Suprapubic skin (tissue), 4 donors: ENCODE results near the gene TECPR1. TPM values are rescaled to one million over a fixed set of nuclear protein-coding genes. Genes with fewer than 3 reads are reported as not detected.
A peak's percentile ranks its signal among the peaks of the same experiment; 100 is the strongest.

Experiments
- DNase-seq, 2 donors: peaks; one replicate each; pipeline ENCODE4 v3.0.0-alpha.2; 2019; ENCODE audit warnings: low spot score in 2 of 2
- H3K27ac ChIP-seq: fragments of 200-600 bp; sonication (generic); one replicate; pipeline ENCODE4 v1.5.1; 2019
- H3K27me3 ChIP-seq: fragments of 200-600 bp; sonication (generic); one replicate; pipeline ENCODE4 v1.5.1; 2019
- H3K36me3 ChIP-seq: fragments of 200-600 bp; sonication (generic); one replicate; pipeline ENCODE4 v1.5.1; 2019
- H3K4me1 ChIP-seq: fragments of 200-600 bp; sonication (generic); one replicate; pipeline ENCODE4 v1.5.1; 2019
- H3K4me3 ChIP-seq: fragments of 200-600 bp; sonication (generic); one replicate; pipeline ENCODE4 v1.5.1; 2019; ENCODE audit warnings: mild to moderate bottlenecking
- H3K9me3 ChIP-seq: fragments of 200-600 bp; sonication (generic); one replicate; pipeline ENCODE4 v1.5.1; 2019
- EP300 ChIP-seq: sonication (generic); formaldehyde crosslinking; IDR thresholded peaks from one replicate; pipeline ENCODE4 v1.6.1; 2017; ENCODE audit warnings: antibody characterized with exemption
- POLR2A ChIP-seq, 2 donors: fragments of 450-650 bp; IDR thresholded peaks; one replicate each; pipeline ENCODE4 v1.6.1; 2017; ENCODE audit warnings: antibody characterized with exemption in 2 of 2, mild to moderate bottlenecking in 2 of 2, moderate library complexity in 2 of 2
- POLR2AphosphoS5 ChIP-seq, 3 donors: sonication (generic); formaldehyde crosslinking; IDR thresholded peaks; one replicate each; pipeline ENCODE4 v1.6.1; 2017; ENCODE audit warnings: antibody characterized with exemption in 3 of 3
- WGBS: methylation state at CpG from one replicate; pipeline ENCODE4 v1.1.5; 2018; 5-methylcytosine and 5-hydroxymethylcytosine counted together
- total RNA-seq, 4 donors: library from RNA; depleted of rRNA; stranded (reverse); fragments of >200 nt; gene quantifications; one replicate each; pipeline ENCODE4 v1.1.0, GENCODE V29; 2016
- TF ChIP-seq, protein P1 (sequence below), 2 donors: fragments of 200-600 bp in 1 of 2; fragments of 450-650 bp in 1 of 2; sonication (generic) in 1 of 2; IDR thresholded peaks; one replicate each; pipeline ENCODE4 v1.5.1; 2016 to 2019; ENCODE audit warnings: antibody characterized with exemption in 2 of 2, mild to moderate bottlenecking in 1 of 2, moderate library complexity in 1 of 2

TECPR1 gene
- total RNA-seq, 4 donors from 2014 or later = 15.3 to 20.9 (median 16.5) TPM

GRCh38 chr7:98257701-98258100 is 5.7 kb upstream of the TECPR1 start:
- TF ChIP-seq, protein P1, sequence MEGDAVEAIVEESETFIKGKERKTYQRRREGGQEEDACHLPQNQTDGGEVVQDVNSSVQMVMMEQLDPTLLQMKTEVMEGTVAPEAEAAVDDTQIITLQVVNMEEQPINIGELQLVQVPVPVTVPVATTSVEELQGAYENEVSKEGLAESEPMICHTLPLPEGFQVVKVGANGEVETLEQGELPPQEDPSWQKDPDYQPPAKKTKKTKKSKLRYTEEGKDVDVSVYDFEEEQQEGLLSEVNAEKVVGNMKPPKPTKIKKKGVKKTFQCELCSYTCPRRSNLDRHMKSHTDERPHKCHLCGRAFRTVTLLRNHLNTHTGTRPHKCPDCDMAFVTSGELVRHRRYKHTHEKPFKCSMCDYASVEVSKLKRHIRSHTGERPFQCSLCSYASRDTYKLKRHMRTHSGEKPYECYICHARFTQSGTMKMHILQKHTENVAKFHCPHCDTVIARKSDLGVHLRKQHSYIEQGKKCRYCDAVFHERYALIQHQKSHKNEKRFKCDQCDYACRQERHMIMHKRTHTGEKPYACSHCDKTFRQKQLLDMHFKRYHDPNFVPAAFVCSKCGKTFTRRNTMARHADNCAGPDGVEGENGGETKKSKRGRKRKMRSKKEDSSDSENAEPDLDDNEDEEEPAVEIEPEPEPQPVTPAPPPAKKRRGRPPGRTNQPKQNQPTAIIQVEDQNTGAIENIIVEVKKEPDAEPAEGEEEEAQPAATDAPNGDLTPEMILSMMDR (IDR thresholded peaks at IDR 0.05) = no peak
- no peak for TF ChIP-seq POLR2AphosphoS5 (IDR thresholded peaks at IDR 0.05)
- Histone ChIP-seq H3K4me1 (peaks cover 5% of the 10 kb centered on the region), H3K36me3 (peaks cover 15% of the 10 kb centered on the region), H3K9me3 (no peaks in the 10 kb centered on the region), H3K4me3 (no peak overlapping the region), H3K27ac (no peak overlapping the region), H3K27me3 (no peaks in the 10 kb centered on the region)
- DNase-seq = no peak
- WGBS = 90% methylated on average over 6 of the region's 6 CpGs

GRCh38 chr7:98256431-98256830 is 4.4 kb upstream of the TECPR1 start:
- Histone ChIP-seq H3K4me1 (peaks cover 13% of the 10 kb centered on the region), H3K27me3 (no peaks in the 10 kb centered on the region), H3K4me3 (no peak overlapping the region), H3K36me3 (peaks cover 9% of the 10 kb centered on the region), H3K27ac (no peak overlapping the region), H3K9me3 (no peaks in the 10 kb centered on the region)
- no peak for DNase-seq
- WGBS = 94% methylated on average over 7 of the region's 7 CpGs
- TF ChIP-seq EP300 = no peak
- TF ChIP-seq, protein P1 (IDR thresholded peaks at IDR 0.05) = no peak
- TF ChIP-seq POLR2A (IDR thresholded peaks at IDR 0.05) = no peak
- no peak for TF ChIP-seq POLR2AphosphoS5 (IDR thresholded peaks at IDR 0.05)

GRCh38 chr7:98254951-98255610 is 3.0 kb upstream of the TECPR1 start:
- WGBS = 87% methylated on average over 11 of the region's 11 CpGs
- TF ChIP-seq, protein P1 (IDR thresholded peaks at IDR 0.05) = no peak
- no peak for TF ChIP-seq POLR2AphosphoS5 (IDR thresholded peaks at IDR 0.05)
- TF ChIP-seq POLR2A (IDR thresholded peaks at IDR 0.05) = no peak
- TF ChIP-seq EP300 = no peak
- no peak overlapping the region for H3K4me3 ChIP-seq
- H3K9me3 ChIP-seq = no peaks in the 10 kb centered on the region
- no peak overlapping the region for H3K27ac ChIP-seq
- peaks cover 27% of the 10 kb centered on the region for H3K4me1 ChIP-seq
- no peak for DNase-seq
- H3K36me3 ChIP-seq = peaks cover 6% of the 10 kb centered on the region
- no peaks in the 10 kb centered on the region for H3K27me3 ChIP-seq

DNA sequence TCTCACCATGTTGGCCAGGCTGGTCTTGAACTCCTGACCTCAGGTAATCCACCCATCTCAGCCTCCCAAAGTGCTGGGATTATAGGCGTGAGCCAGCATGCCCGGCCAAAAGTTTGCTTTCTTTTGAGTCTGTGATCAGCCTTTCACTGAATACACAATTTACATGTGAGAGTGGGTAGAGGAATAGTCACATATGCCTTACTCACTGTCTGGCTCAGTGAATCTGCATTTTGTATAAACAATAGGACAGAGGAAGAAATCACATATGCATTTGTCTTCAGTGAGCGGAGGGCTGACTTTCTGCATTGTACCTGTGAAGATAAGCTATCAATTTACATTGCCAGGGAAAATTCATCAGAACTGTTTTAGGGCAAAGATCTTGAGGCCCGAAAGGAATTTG is 2.5 kb upstream of the TECPR1 start:
- Histone ChIP-seq H3K27me3 (no peaks in the 10 kb centered on the region), H3K9me3 (no peaks in the 10 kb centered on the region), H3K27ac (no peak overlapping the region), H3K4me3 (no peak overlapping the region), H3K36me3 (peaks cover 6% of the 10 kb centered on the region), H3K4me1 (peaks cover 28% of the 10 kb centered on the region)
- TF ChIP-seq POLR2AphosphoS5 (IDR thresholded peaks at IDR 0.05) (no peak), POLR2A (IDR thresholded peaks at IDR 0.05) (no peak), EP300 (no peak)
- TF ChIP-seq, protein P1 (IDR thresholded peaks at IDR 0.05) = no peak
- DNase-seq = no peak
- 90% methylated on average over 4 of the region's 4 CpGs for WGBS

DNA sequence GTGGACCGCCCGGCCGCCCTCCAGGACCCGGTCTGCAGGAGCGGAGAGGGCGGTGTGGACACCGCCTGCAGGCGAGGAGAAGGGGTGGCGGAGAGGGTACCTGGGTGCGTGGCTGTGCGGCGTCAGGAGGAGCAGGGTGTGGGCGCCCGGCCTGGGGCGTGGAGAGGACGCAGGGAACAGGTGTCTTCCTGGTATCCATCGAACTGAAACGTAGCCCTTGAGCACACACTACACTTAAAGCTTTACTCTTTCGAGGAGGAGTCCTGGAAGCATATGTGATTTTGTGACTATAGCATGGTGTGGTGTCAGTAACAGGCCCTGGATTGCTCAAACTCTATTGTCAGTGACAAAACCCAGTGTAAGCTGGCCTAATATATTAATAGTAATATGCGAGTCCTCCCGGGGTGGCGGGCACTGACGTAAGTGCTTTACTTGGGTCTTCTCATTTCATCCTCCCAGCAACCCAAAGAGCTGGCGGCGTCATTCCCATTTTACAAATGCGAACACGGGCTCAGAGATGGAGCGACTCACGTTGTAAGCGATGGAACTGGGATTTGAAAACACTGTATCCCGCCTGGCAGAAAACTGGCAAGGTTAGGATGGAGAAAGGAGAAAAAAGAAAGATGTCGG is 508 bp upstream of the TECPR1 start:
- 39% methylated on average over 21 of the region's 32 CpGs for WGBS
- H3K27me3 ChIP-seq = no peaks in the 10 kb centered on the region
- peaks cover 6% of the 10 kb centered on the region for H3K36me3 ChIP-seq
- H3K4me1 ChIP-seq = peaks cover 28% of the 10 kb centered on the region
- no peaks in the 10 kb centered on the region for H3K9me3 ChIP-seq
- DNase-seq = no peak
- peak overlapping the region; percentile 87 for H3K27ac ChIP-seq
- TF ChIP-seq POLR2A (IDR thresholded peaks at IDR 0.05) = no peak
- TF ChIP-seq, protein P1 (IDR thresholded peaks at IDR 0.05) = no peak
- TF ChIP-seq EP300 = no peak
- no peak for TF ChIP-seq POLR2AphosphoS5 (IDR thresholded peaks at IDR 0.05)
- H3K4me3 ChIP-seq = peak overlapping the region; percentile 94
